ENCODE measurements around the gene PSME3.

- TF ChIP-seq, protein P1, sequence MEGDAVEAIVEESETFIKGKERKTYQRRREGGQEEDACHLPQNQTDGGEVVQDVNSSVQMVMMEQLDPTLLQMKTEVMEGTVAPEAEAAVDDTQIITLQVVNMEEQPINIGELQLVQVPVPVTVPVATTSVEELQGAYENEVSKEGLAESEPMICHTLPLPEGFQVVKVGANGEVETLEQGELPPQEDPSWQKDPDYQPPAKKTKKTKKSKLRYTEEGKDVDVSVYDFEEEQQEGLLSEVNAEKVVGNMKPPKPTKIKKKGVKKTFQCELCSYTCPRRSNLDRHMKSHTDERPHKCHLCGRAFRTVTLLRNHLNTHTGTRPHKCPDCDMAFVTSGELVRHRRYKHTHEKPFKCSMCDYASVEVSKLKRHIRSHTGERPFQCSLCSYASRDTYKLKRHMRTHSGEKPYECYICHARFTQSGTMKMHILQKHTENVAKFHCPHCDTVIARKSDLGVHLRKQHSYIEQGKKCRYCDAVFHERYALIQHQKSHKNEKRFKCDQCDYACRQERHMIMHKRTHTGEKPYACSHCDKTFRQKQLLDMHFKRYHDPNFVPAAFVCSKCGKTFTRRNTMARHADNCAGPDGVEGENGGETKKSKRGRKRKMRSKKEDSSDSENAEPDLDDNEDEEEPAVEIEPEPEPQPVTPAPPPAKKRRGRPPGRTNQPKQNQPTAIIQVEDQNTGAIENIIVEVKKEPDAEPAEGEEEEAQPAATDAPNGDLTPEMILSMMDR (tag by site-specific recombination; IDR thresholded peaks at IDR 0.05) = no peak
- TF ChIP-seq KLF16 (tag by site-specific recombination; IDR thresholded peaks at IDR 0.05) (no peak), ZFP41 (tag by site-specific recombination; IDR thresholded peaks at IDR 0.05; ENCODE audit: borderline replicate concordance) (no peak), YY1 (tag by site-specific recombination; IDR thresholded peaks at IDR 0.05) (no peak), ZNF549 (tag by site-specific recombination; IDR thresholded peaks at IDR 0.05) (no peak), REPIN1 (tag by site-specific recombination; IDR thresholded peaks at IDR 0.05; ENCODE audit: low read depth) (no peak), ZNF501 (tag by site-specific recombination; IDR thresholded peaks at IDR 0.05) (no peak), ZNF274 (IDR thresholded peaks at IDR 0.05; ENCODE audit: low read length) (no peak), ZNF274 (tag by site-specific recombination; IDR thresholded peaks at IDR 0.05; ENCODE audit: borderline replicate concordance) (no peak), ZNF239 (tag by site-specific recombination; IDR thresholded peaks at IDR 0.05) (no peak)
- TF ChIP-seq, protein P2, sequence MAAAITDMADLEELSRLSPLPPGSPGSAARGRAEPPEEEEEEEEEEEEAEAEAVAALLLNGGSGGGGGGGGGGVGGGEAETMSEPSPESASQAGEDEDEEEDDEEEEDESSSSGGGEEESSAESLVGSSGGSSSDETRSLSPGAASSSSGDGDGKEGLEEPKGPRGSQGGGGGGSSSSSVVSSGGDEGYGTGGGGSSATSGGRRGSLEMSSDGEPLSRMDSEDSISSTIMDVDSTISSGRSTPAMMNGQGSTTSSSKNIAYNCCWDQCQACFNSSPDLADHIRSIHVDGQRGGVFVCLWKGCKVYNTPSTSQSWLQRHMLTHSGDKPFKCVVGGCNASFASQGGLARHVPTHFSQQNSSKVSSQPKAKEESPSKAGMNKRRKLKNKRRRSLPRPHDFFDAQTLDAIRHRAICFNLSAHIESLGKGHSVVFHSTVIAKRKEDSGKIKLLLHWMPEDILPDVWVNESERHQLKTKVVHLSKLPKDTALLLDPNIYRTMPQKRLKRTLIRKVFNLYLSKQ (tag by site-specific recombination; IDR thresholded peaks at IDR 0.05; ENCODE audit: borderline replicate concordance) = no peak
- TF ChIP-seq, protein P3, sequence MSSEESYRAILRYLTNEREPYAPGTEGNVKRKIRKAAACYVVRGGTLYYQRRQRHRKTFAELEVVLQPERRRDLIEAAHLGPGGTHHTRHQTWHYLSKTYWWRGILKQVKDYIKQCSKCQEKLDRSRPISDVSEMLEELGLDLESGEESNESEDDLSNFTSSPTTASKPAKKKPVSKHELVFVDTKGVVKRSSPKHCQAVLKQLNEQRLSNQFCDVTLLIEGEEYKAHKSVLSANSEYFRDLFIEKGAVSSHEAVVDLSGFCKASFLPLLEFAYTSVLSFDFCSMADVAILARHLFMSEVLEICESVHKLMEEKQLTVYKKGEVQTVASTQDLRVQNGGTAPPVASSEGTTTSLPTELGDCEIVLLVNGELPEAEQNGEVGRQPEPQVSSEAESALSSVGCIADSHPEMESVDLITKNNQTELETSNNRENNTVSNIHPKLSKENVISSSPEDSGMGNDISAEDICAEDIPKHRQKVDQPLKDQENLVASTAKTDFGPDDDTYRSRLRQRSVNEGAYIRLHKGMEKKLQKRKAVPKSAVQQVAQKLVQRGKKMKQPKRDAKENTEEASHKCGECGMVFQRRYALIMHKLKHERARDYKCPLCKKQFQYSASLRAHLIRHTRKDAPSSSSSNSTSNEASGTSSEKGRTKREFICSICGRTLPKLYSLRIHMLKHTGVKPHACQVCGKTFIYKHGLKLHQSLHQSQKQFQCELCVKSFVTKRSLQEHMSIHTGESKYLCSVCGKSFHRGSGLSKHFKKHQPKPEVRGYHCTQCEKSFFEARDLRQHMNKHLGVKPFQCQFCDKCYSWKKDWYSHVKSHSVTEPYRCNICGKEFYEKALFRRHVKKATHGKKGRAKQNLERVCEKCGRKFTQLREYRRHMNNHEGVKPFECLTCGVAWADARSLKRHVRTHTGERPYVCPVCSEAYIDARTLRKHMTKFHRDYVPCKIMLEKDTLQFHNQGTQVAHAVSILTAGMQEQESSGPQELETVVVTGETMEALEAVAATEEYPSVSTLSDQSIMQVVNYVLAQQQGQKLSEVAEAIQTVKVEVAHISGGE (tag by site-specific recombination; conservative IDR thresholded peaks at IDR 0.05; ENCODE audit: low read depth) = no peak
Observed at GRCh38 chr17:42818379-42818778, 14.8 kb upstream of the PSME3 start.
